ENCODE measurements around the gene PRR14L. TPM values are rescaled to one million over a fixed set of nuclear protein-coding genes. Genes with fewer than 3 reads are reported as not detected.

The PRR14L gene
- total RNA-seq, 1 experiment from 2014 or later = 42.5 TPM

DNA sequence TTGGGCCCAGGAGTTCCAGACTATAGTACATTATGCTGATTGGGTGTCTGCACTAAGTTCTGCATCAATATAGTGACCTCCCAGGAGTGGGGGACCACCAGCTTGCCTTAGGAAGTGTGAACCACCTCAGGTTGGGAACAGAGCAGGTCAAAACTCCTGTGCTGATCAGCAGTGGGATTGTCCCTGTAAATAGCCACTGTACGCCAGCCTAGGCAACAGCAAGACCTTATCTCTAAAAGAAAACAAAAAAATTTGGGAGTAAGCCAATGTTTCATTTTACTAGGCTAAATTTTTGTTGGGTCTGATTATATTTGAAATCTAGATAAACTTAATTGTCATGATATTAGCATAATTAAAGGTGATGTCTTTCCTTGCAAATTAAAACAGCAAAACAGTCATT lies 7.3 kb upstream of the PRR14L start:
- Histone ChIP-seq H3K4me3 (ENCODE audit: low read depth, low read length) (no peak overlapping the region), H3K36me3 (ENCODE audit: control insufficient read depth, insufficient read depth, low read length) (no peaks in the 10 kb centered on the region; the same call in 1 of the 2 replicates), H3K9me3 (no peaks in the 10 kb centered on the region), H3K27me3 (replicated peaks; ENCODE audit: control insufficient read depth, insufficient read depth, low read length) (no peaks in the 10 kb centered on the region), H3K4me1 (peaks cover 16% of the 10 kb centered on the region)
- no peak for DNase-seq
- CTCF ChIA-PET = no interaction called here
- H3K27ac Mint-ChIP-seq (ENCODE audit: unreplicated experiment) = no peak overlapping the region
- no TSS peak for BruUV-seq (replicated peaks)
- TF ChIP-seq, protein P1, sequence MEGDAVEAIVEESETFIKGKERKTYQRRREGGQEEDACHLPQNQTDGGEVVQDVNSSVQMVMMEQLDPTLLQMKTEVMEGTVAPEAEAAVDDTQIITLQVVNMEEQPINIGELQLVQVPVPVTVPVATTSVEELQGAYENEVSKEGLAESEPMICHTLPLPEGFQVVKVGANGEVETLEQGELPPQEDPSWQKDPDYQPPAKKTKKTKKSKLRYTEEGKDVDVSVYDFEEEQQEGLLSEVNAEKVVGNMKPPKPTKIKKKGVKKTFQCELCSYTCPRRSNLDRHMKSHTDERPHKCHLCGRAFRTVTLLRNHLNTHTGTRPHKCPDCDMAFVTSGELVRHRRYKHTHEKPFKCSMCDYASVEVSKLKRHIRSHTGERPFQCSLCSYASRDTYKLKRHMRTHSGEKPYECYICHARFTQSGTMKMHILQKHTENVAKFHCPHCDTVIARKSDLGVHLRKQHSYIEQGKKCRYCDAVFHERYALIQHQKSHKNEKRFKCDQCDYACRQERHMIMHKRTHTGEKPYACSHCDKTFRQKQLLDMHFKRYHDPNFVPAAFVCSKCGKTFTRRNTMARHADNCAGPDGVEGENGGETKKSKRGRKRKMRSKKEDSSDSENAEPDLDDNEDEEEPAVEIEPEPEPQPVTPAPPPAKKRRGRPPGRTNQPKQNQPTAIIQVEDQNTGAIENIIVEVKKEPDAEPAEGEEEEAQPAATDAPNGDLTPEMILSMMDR (IDR thresholded peaks at IDR 0.05; ENCODE audit: insufficient read depth in 1 of 2, low read depth in 1 of 2, low read length in 1 of 2, severe bottlenecking in 1 of 2, unreplicated experiment in 1 of 2) = no peak
- intact Hi-C loops (cut with micrococcal nuclease; ENCODE audit: unreplicated experiment) = no loop called here
- peaks cover 14% of the 10 kb centered on the region for H3K36me3 Mint-ChIP-seq (ENCODE audit: insufficient read depth, unreplicated experiment)
- H3K27me3 Mint-ChIP-seq (ENCODE audit: insufficient read depth, unreplicated experiment) = no peaks in the 10 kb centered on the region
- peaks cover 16% of the 10 kb centered on the region for H3K4me1 Mint-ChIP-seq (ENCODE audit: low read depth, unreplicated experiment)
- no peak overlapping the region for H3K4me3 Mint-ChIP-seq (ENCODE audit: unreplicated experiment)
- POLR2A ChIA-PET = no interaction called here
- no peaks in the 10 kb centered on the region for H3K9me3 Mint-ChIP-seq (ENCODE audit: unreplicated experiment)

DNA sequence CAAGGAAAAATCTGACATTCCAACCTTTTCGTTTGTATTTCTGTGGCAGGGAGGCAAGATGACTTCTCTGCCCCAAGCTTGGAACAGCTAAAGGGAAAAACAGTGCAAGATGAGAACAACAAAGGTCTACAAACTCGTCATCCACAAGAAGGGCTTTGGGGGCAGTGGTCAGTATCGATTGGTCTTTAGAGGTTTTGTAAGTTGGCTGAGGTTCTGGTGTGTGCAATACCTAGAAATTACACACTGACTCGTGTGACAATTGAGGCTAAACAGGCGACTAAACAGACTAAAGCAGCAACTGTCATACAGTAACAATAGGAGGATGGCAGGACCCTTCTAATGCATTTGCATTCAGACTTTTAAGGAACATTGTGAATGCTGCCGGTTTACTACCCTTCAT lies 4.9 kb upstream of the PRR14L start:
- Mint-ChIP-seq H3K27ac (ENCODE audit: unreplicated experiment) (peak overlapping the region; percentile 98), H3K4me1 (ENCODE audit: low read depth, unreplicated experiment) (peaks cover 22% of the 10 kb centered on the region), H3K9me3 (ENCODE audit: unreplicated experiment) (no peaks in the 10 kb centered on the region), H3K36me3 (ENCODE audit: insufficient read depth, unreplicated experiment) (peaks cover 20% of the 10 kb centered on the region), H3K27me3 (ENCODE audit: insufficient read depth, unreplicated experiment) (no peaks in the 10 kb centered on the region), H3K4me3 (ENCODE audit: unreplicated experiment) (peak overlapping the region; percentile 94)
- ChIA-PET CTCF (no interaction called here), POLR2A (no interaction called here)
- H3K36me3 ChIP-seq (ENCODE audit: control insufficient read depth, insufficient read depth, low read length) = no peaks in the 10 kb centered on the region; the same call in 1 of the 2 replicates
- H3K4me3 ChIP-seq (ENCODE audit: low read depth, low read length) = peak overlapping the region; percentile 89
- H3K4me1 ChIP-seq = peaks cover 25% of the 10 kb centered on the region
- TF ChIP-seq, protein P1 (IDR thresholded peaks at IDR 0.05; ENCODE audit: insufficient read depth in 1 of 2, low read depth in 1 of 2, low read length in 1 of 2, severe bottlenecking in 1 of 2, unreplicated experiment in 1 of 2) = no peak
- intact Hi-C loops (cut with micrococcal nuclease; ENCODE audit: unreplicated experiment) = no loop called here
- no peak for DNase-seq
- no peaks in the 10 kb centered on the region for H3K9me3 ChIP-seq
- no peaks in the 10 kb centered on the region for H3K27me3 ChIP-seq (replicated peaks; ENCODE audit: control insufficient read depth, insufficient read depth, low read length)
- BruUV-seq (replicated peaks) = no TSS peak

DNA sequence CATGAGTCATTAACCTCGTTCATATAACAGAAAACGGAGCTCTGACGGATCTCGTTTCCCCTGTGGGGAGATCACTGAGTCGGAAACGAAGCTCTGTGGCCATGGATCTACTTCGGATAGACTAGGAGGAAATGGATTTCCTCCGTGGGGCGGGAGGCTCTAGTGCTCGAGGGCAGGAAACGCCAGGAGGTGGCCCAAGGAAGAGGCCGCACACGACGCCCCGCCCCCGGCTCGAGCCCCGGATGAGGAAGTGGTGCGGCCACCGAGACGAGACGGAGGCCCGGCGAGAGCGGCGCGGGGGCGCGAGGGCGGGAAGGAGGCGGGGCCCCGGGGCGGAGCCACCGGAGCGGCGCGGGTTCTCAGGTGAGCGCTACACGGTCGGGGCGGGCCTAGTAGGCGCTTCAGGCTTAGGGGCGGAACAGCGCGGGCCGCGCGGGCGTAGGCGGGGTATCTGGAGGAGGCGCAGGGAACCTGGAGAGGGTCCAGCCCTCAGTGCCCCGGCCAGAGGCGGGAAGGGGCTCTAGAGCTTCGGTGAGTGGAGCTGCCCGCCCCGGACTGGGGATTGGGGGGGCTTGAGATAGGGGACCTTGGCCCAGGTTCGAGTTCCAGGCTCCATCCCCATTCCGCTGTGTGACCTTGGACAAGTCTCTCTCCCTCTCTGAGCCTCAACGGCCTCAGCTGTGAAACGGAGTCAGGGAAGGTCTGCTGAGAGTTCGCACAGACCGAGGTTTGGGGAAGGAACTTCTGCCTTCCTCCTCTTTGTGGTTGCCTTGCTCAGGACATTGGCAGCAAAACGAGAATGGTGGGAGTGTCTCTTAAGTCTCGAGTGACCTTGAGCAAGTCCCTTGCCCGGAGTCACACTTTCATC lies 3.9 kb upstream of the PRR14L start, which contains the start of gene DEPDC5:
DEPDC5 (plus strand) TSS at position 386 of the 868 bp plus-strand sequence. CDS start 903 bp downstream, outside the sequence.
- Mint-ChIP-seq H3K4me1 (ENCODE audit: low read depth, unreplicated experiment) (peaks cover 22% of the 10 kb centered on the region), H3K36me3 (ENCODE audit: insufficient read depth, unreplicated experiment) (peaks cover 16% of the 10 kb centered on the region), H3K27me3 (ENCODE audit: insufficient read depth, unreplicated experiment) (no peaks in the 10 kb centered on the region), H3K27ac (ENCODE audit: unreplicated experiment) (peak within 1 kb of the TSS; percentile 98), H3K4me3 (ENCODE audit: unreplicated experiment) (peak within 1 kb of the TSS; percentile 94), H3K9me3 (ENCODE audit: unreplicated experiment) (no peaks in the 10 kb centered on the region)
- TF ChIP-seq, protein P1 (IDR thresholded peaks at IDR 0.05; ENCODE audit: insufficient read depth in 1 of 2, low read depth in 1 of 2, low read length in 1 of 2, severe bottlenecking in 1 of 2, unreplicated experiment in 1 of 2) = no peak
- ChIA-PET POLR2A (interaction anchor here (0.5 to 2.8 kb wide), 7 partner anchors 30 to 216 kb away, joined by 3 to 31 read pairs (median 3); partner anchors contain the start of gene PISD), CTCF (interaction anchor here (0.5 to 2.2 kb wide), 3 partner anchors 8 to 217 kb away, joined by 3 to 9 read pairs (median 6); partner anchors contain the start of gene PISD)
- Histone ChIP-seq H3K36me3 (ENCODE audit: control insufficient read depth, insufficient read depth, low read length) (no peaks in the 10 kb centered on the region; the same call in 1 of the 2 replicates), H3K9me3 (no peaks in the 10 kb centered on the region), H3K27me3 (replicated peaks; ENCODE audit: control insufficient read depth, insufficient read depth, low read length) (no peaks in the 10 kb centered on the region), H3K4me1 (peaks cover 25% of the 10 kb centered on the region), H3K4me3 (ENCODE audit: low read depth, low read length) (peak within 1 kb of the TSS; percentile 89)
- DNase-seq = peak; percentile 96 to 99
- BruUV-seq (replicated peaks) = no TSS peak
- intact Hi-C loops (cut with micrococcal nuclease; ENCODE audit: unreplicated experiment) = loop anchor here (1.0 to 2.0 kb wide), 4 partner anchors 77 to 216 kb away; partner anchors contain the start of gene YWHAH

Measured in Caco-2 (cell line).